ENCODE results near the gene EIF2S3B.

The EIF2S3B gene

GRCh38 chr12:10554228-10554755 is 48.6 kb downstream of the EIF2S3B start:
- DNase-seq (ENCODE audit: low spot score) = no peak

GRCh38 chr12:10554756-10555481 is 49.2 kb downstream of the EIF2S3B start:
- no peak for DNase-seq (ENCODE audit: low spot score)

GRCh38 chr12:10557329-10557728 is 51.6 kb downstream of the EIF2S3B start:
- no peak for DNase-seq (ENCODE audit: low spot score)

- no peak for DNase-seq (ENCODE audit: low spot score)
These were observed 52.1 kb downstream of the EIF2S3B start for GRCh38 chr12:10557766-10558165.

All from cerebellar cortex (tissue), 1 donor.